ENCODE measurements around the gene CEBPA. TPM values are rescaled to one million over a fixed set of nuclear protein-coding genes. Genes with fewer than 3 reads are reported as not detected.

The CEBPA gene
- polyA plus RNA-seq, 1 experiment: 0.06 TPM

DNA sequence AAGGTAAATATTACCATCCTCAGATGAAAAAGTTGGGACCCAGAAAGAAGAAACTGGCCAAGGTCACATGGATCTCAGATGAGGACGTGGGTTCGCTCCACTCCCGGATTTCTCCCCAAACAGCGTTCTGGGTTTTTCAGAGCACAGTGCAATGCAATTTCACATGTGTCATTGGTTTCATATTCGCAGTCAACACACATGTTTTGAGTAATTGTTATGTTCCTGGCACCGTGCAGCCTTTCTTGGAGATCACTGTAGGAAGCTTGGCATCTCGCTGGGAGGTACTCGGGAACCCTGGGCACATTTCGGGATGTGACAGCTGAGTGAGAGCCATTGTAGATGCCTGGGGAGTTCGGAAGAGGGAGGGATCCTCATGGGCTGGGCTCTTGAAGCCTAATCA, 45.0 kb upstream of the CEBPA start:
- no peak for DNase-seq (ENCODE audit: low read depth, low spot score)
- H3K4me3 ChIP-seq (ENCODE audit: low read depth, low read length): no peak overlapping the region
- peaks cover 18% of the 10 kb centered on the region for H3K27me3 ChIP-seq (ENCODE audit: control insufficient read depth, insufficient read depth, low read length)
- CTCF ChIA-PET: no interaction called here
- TF ChIP-seq, protein P1, sequence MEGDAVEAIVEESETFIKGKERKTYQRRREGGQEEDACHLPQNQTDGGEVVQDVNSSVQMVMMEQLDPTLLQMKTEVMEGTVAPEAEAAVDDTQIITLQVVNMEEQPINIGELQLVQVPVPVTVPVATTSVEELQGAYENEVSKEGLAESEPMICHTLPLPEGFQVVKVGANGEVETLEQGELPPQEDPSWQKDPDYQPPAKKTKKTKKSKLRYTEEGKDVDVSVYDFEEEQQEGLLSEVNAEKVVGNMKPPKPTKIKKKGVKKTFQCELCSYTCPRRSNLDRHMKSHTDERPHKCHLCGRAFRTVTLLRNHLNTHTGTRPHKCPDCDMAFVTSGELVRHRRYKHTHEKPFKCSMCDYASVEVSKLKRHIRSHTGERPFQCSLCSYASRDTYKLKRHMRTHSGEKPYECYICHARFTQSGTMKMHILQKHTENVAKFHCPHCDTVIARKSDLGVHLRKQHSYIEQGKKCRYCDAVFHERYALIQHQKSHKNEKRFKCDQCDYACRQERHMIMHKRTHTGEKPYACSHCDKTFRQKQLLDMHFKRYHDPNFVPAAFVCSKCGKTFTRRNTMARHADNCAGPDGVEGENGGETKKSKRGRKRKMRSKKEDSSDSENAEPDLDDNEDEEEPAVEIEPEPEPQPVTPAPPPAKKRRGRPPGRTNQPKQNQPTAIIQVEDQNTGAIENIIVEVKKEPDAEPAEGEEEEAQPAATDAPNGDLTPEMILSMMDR (IDR thresholded peaks at IDR 0.05; ENCODE audit: low read depth, low read length): no peak
- H3K27ac ChIP-seq (ENCODE audit: low read depth, low read length): no peak overlapping the region
- no peaks in the 10 kb centered on the region for H3K9me3 ChIP-seq (ENCODE audit: control insufficient read depth, insufficient read depth, low read length)
- POLR2A ChIA-PET: no interaction called here

DNA sequence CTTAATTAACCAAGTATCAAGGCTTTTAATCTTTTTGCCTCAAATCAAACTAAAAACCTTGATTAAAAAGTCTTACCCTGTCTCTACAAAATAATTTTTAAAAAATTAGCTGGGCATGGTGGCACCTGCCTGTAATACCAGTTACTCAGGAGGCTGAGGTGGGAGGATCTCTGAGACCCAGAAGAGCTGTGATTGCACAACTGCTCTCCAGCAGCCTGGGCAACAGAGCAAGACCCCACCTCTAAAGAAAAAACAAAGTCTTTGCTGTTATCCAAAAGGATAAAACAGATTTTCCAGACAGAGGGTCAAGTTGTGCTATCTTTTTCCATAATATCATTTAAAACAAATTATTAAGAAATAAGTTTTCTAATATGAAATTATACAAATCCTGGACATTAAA, 44.3 kb upstream of the CEBPA start:
- TF ChIP-seq, protein P1 (IDR thresholded peaks at IDR 0.05; ENCODE audit: low read depth, low read length): no peak
- POLR2A ChIA-PET: no interaction called here
- Histone ChIP-seq H3K27ac (ENCODE audit: low read depth, low read length) (no peak overlapping the region), H3K4me3 (ENCODE audit: low read depth, low read length) (no peak overlapping the region), H3K9me3 (ENCODE audit: control insufficient read depth, insufficient read depth, low read length) (no peaks in the 10 kb centered on the region), H3K27me3 (ENCODE audit: control insufficient read depth, insufficient read depth, low read length) (peaks cover 18% of the 10 kb centered on the region)
- no peak for DNase-seq (ENCODE audit: low read depth, low spot score)
- CTCF ChIA-PET: no interaction called here

DNA sequence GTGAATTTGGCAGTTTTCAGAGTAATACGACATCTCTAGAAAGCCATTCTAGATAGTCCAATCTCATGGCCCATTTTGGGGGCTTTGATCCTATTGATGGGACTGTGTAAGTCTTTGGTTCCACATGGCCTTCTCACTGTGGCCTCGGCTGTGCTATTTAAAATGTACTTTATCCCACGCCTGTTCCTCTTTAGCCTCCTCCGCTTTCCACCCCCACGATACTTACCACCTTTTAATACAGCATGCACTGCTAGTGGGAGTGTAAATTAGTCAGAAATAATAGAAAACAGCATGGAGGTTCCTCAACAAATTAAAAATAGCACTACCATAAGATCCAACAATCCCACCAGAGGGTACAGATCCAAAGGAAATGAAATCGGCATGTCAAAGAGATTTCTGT, 42.8 kb upstream of the CEBPA start:
- Histone ChIP-seq H3K27ac (ENCODE audit: low read depth, low read length) (no peak overlapping the region), H3K4me3 (ENCODE audit: low read depth, low read length) (no peak overlapping the region), H3K9me3 (ENCODE audit: control insufficient read depth, insufficient read depth, low read length) (no peaks in the 10 kb centered on the region), H3K27me3 (ENCODE audit: control insufficient read depth, insufficient read depth, low read length) (peaks cover 16% of the 10 kb centered on the region)
- TF ChIP-seq, protein P1 (IDR thresholded peaks at IDR 0.05; ENCODE audit: low read depth, low read length): no peak
- CTCF ChIA-PET: no interaction called here
- no peak for DNase-seq (ENCODE audit: low read depth, low spot score)
- POLR2A ChIA-PET: no interaction called here

DNA sequence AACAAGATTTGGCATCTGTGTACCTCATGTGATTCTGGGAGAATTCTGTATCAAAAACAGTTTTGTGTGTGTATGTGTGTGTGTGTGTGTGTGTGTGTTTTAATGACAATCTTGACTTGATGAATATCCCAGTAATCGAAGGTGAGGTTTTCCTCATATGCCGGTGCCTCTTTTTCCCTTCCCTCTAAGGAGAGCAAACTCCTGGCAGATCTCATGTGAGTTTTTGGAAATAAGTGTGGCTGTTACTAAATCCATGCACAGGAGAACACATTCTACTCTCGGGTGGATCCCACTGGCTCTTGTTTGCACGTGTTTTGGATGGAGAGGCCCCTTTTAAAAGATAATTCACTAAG, 42.2 kb upstream of the CEBPA start:
- no peak overlapping the region for H3K27ac ChIP-seq (ENCODE audit: low read depth, low read length)
- TF ChIP-seq, protein P1 (IDR thresholded peaks at IDR 0.05; ENCODE audit: low read depth, low read length): no peak
- H3K27me3 ChIP-seq (ENCODE audit: control insufficient read depth, insufficient read depth, low read length): peaks cover 16% of the 10 kb centered on the region
- ChIA-PET CTCF (interaction anchor here (0.6 kb wide), 1 partner anchor 42 kb away, joined by 3 read pairs; no protein-coding TSS in a partner anchor), POLR2A (no interaction called here)
- DNase-seq (ENCODE audit: low read depth, low spot score): no peak
- no peaks in the 10 kb centered on the region for H3K9me3 ChIP-seq (ENCODE audit: control insufficient read depth, insufficient read depth, low read length)
- no peak overlapping the region for H3K4me3 ChIP-seq (ENCODE audit: low read depth, low read length)

DNA sequence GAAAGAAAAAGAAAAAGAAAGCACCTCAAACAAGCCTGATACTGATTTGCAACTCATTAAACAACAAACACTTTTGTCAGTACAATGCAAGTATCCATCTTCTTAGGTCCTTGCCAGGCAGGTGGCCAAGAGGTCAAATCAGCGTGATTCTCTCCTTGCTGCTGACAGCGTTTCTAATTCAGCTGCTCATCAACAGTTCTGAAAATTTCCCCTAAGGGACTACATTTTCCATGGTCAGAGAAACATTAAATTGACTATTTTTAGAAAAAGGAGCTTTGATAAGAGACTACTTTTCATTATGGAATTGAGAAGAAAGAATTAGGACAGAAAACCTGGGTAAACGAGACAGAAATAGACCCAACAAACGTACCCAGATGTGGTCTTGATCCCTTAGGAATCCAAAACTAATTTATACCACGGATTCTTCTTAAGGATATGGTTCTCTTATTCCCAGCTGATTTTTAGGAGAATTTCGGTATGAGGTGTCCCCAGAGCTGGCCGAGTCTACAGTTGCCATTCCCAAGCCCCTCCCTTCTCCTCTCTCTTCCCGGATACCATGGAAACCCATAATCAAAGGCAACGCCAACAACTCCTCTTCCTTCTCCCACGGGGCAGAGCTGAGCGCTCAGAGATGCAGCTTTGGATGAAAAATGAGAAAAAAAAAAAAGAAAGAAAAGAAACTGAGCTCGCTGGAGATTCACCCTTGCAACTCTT, 41.7 kb upstream of the CEBPA start:
- no peak for DNase-seq (ENCODE audit: low read depth, low spot score)
- peaks cover 16% of the 10 kb centered on the region for H3K27me3 ChIP-seq (ENCODE audit: control insufficient read depth, insufficient read depth, low read length)
- ChIA-PET CTCF (interaction anchor here (0.6 kb wide), 1 partner anchor 41 kb away, joined by 3 read pairs; no protein-coding TSS in a partner anchor), POLR2A (no interaction called here)
- no peak overlapping the region for H3K4me3 ChIP-seq (ENCODE audit: low read depth, low read length)
- no peak overlapping the region for H3K27ac ChIP-seq (ENCODE audit: low read depth, low read length)
- H3K9me3 ChIP-seq (ENCODE audit: control insufficient read depth, insufficient read depth, low read length): no peaks in the 10 kb centered on the region
- TF ChIP-seq, protein P1 (IDR thresholded peaks at IDR 0.05; ENCODE audit: low read depth, low read length): no peak

Data from AG04450 (cell line).